HL-60 (cell line): ENCODE results near the gene PHLPP2.

Experiments used
- DNase-seq, 2 experiments: peaks; one replicate each; pipeline ENCODE4 v3.0.0-alpha.2; 2010 to 2020; ENCODE audit warnings: low read depth in 1 of 2, low spot score in 1 of 2
- H3K27ac ChIP-seq: fragments of 250-450 bp; sonication (Bioruptor Pico); replicated peaks from 2 replicates; pipeline ENCODE4 v1.5.1; 2020; ENCODE audit warnings: mild to moderate bottlenecking, moderate library complexity
- H3K27me3 ChIP-seq: fragments of 250-450 bp; sonication (Bioruptor Pico); 2 replicates; pipeline ENCODE4 v1.5.1; 2021; ENCODE audit warnings: mild to moderate bottlenecking, moderate library complexity; ENCODE audit not compliant: insufficient read depth, poor library complexity, severe bottlenecking
- H3K4me3 ChIP-seq: replicated peaks from 2 replicates; pipeline ENCODE4 v1.5.1; 2011; ENCODE audit warnings: mild to moderate bottlenecking, control low read depth, low read length; ENCODE audit not compliant: insufficient read depth
- GABPA ChIP-seq: IDR thresholded peaks from 2 replicates; pipeline ENCODE4 v1.6.1; 2012; ENCODE audit warnings: low read depth
- POLR2AphosphoS5 ChIP-seq: IDR thresholded peaks from 2 replicates; pipeline ENCODE4 v1.6.1; 2012; ENCODE audit warnings: low read depth
- REST ChIP-seq: IDR thresholded peaks from 2 replicates; pipeline ENCODE4 v1.6.1; 2012; ENCODE audit warnings: low read depth; ENCODE audit not compliant: insufficient replicate concordance
- SPI1 ChIP-seq: IDR thresholded peaks from 2 replicates; pipeline ENCODE4 v1.6.1; 2012; ENCODE audit warnings: low read depth, mild to moderate bottlenecking, borderline replicate concordance
- TF ChIP-seq, protein P1 (sequence below): IDR thresholded peaks from one replicate; pipeline ENCODE4 v1.5.1; 2011; ENCODE audit warnings: low read length, control low read depth, inconsistent platforms; ENCODE audit not compliant: insufficient read depth

Gene PHLPP2

GRCh38 chr16:71758293-71758760 is 33.8 kb upstream of the PHLPP2 start:
- no peak for DNase-seq
- Histone ChIP-seq H3K27me3 (no peaks in the 10 kb centered on the region), H3K4me3 (no peak overlapping the region), H3K27ac (no peak overlapping the region)
- TF ChIP-seq POLR2AphosphoS5 (no peak), GABPA (no peak), SPI1 (no peak), REST (no peak)
- TF ChIP-seq, protein P1, sequence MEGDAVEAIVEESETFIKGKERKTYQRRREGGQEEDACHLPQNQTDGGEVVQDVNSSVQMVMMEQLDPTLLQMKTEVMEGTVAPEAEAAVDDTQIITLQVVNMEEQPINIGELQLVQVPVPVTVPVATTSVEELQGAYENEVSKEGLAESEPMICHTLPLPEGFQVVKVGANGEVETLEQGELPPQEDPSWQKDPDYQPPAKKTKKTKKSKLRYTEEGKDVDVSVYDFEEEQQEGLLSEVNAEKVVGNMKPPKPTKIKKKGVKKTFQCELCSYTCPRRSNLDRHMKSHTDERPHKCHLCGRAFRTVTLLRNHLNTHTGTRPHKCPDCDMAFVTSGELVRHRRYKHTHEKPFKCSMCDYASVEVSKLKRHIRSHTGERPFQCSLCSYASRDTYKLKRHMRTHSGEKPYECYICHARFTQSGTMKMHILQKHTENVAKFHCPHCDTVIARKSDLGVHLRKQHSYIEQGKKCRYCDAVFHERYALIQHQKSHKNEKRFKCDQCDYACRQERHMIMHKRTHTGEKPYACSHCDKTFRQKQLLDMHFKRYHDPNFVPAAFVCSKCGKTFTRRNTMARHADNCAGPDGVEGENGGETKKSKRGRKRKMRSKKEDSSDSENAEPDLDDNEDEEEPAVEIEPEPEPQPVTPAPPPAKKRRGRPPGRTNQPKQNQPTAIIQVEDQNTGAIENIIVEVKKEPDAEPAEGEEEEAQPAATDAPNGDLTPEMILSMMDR, result no peak

GRCh38 chr16:71754652-71755051 is 30.2 kb upstream of the PHLPP2 start:
- no peak for DNase-seq
- no peak overlapping the region for H3K27ac ChIP-seq
- no peaks in the 10 kb centered on the region for H3K27me3 ChIP-seq
- H3K4me3 ChIP-seq, result no peak overlapping the region
- TF ChIP-seq REST (no peak), GABPA (no peak), SPI1 (no peak), POLR2AphosphoS5 (no peak)
- TF ChIP-seq, protein P1, result no peak

- Histone ChIP-seq H3K27me3 (no peaks in the 10 kb centered on the region), H3K27ac (no peak overlapping the region), H3K4me3 (no peak overlapping the region)
- no peak for TF ChIP-seq POLR2AphosphoS5
- DNase-seq, result no peak
Observed at GRCh38 chr16:71754108-71754507, 29.6 kb upstream of the PHLPP2 start.

- no peak overlapping the region for H3K4me3 ChIP-seq
- no peaks in the 10 kb centered on the region for H3K27me3 ChIP-seq
- no peak overlapping the region for H3K27ac ChIP-seq
- DNase-seq, result no peak
- no peak for TF ChIP-seq SPI1
- no peak for TF ChIP-seq REST
- no peak for TF ChIP-seq POLR2AphosphoS5
- no peak for TF ChIP-seq GABPA
- TF ChIP-seq, protein P1, result no peak
Observed at GRCh38 chr16:71748226-71748625, 23.7 kb upstream of the PHLPP2 start.
